Measurements from ENCODE around the gene HSD3B2. TPM values are rescaled to one million over a fixed set of nuclear protein-coding genes. Genes with fewer than 3 reads are reported as not detected.
A peak's percentile ranks its signal among the peaks of the same experiment; 100 is the strongest.

Gene HSD3B2
- total RNA-seq, 2 donors from 2014 or later: 2.2 to 27.2 TPM

- no peak for TF ChIP-seq CTCF (IDR thresholded peaks at IDR 0.05)
Observed at GRCh38 chr1:119371815-119372214, 43.1 kb upstream of the HSD3B2 start.

GRCh38 chr1:119372503-119373086, 42.4 kb upstream of the HSD3B2 start:
- Histone ChIP-seq H3K4me3 (no peak overlapping the region), H3K27me3 (no peaks in the 10 kb centered on the region), H3K9ac (ENCODE audit: low read depth in 2 of 2, low read length in 2 of 2) (no peak overlapping the region), H3K36me3 (no peaks in the 10 kb centered on the region), H3K9me3 (no peaks in the 10 kb centered on the region), H3K4me1 (no peaks in the 10 kb centered on the region), H3K27ac (no peak overlapping the region)
- intact Hi-C loops (cut with DNase I): loop anchor here (5.0 kb wide), 1 partner anchor 100 kb away; no protein-coding TSS in a partner anchor
- TF ChIP-seq CTCF (IDR thresholded peaks at IDR 0.05): no peak
- peak; percentile 63 for DNase-seq

More at GRCh38 chr1:119371815-119372214, 43.1 kb upstream of the HSD3B2 start:
- no peaks in the 10 kb centered on the region for H3K9me3 ChIP-seq
- H3K36me3 ChIP-seq: no peaks in the 10 kb centered on the region
- H3K27ac ChIP-seq: no peak overlapping the region
- H3K4me1 ChIP-seq: no peaks in the 10 kb centered on the region
- DNase-seq: no peak
- H3K4me3 ChIP-seq: no peak overlapping the region
- H3K9ac ChIP-seq (ENCODE audit: low read depth in 2 of 2, low read length in 2 of 2): no peak overlapping the region
- intact Hi-C loops (cut with DNase I): loop anchor here (5.0 kb wide), 1 partner anchor 100 kb away; no protein-coding TSS in a partner anchor
- no peaks in the 10 kb centered on the region for H3K27me3 ChIP-seq

GRCh38 chr1:119373465-119373864, 41.5 kb upstream of the HSD3B2 start:
- no peak overlapping the region for H3K4me3 ChIP-seq
- TF ChIP-seq CTCF (IDR thresholded peaks at IDR 0.05): no peak
- H3K36me3 ChIP-seq: no peaks in the 10 kb centered on the region
- no peaks in the 10 kb centered on the region for H3K27me3 ChIP-seq
- H3K9ac ChIP-seq (ENCODE audit: low read depth in 2 of 2, low read length in 2 of 2): no peak overlapping the region
- no peak overlapping the region for H3K27ac ChIP-seq
- no peaks in the 10 kb centered on the region for H3K4me1 ChIP-seq
- no peaks in the 10 kb centered on the region for H3K9me3 ChIP-seq
- intact Hi-C loops (cut with DNase I): loop anchor here (5.0 kb wide), 1 partner anchor 99 kb away; no protein-coding TSS in a partner anchor
- no peak for DNase-seq

GRCh38 chr1:119374208-119374874, 40.6 kb upstream of the HSD3B2 start:
- Histone ChIP-seq H3K36me3 (no peaks in the 10 kb centered on the region), H3K9me3 (no peaks in the 10 kb centered on the region), H3K4me1 (no peaks in the 10 kb centered on the region), H3K27me3 (no peaks in the 10 kb centered on the region), H3K4me3 (no peak overlapping the region), H3K27ac (no peak overlapping the region), H3K9ac (ENCODE audit: low read depth in 2 of 2, low read length in 2 of 2) (no peak overlapping the region)
- DNase-seq: no peak
- intact Hi-C loops (cut with DNase I): loop anchor here (5.0 kb wide), 1 partner anchor 98 kb away; no protein-coding TSS in a partner anchor
- TF ChIP-seq CTCF (IDR thresholded peaks at IDR 0.05): no peak

GRCh38 chr1:119375366-119375765, 39.6 kb upstream of the HSD3B2 start:
- Histone ChIP-seq H3K4me1 (no peaks in the 10 kb centered on the region), H3K27ac (no peak overlapping the region), H3K4me3 (no peak overlapping the region), H3K9ac (ENCODE audit: low read depth in 2 of 2, low read length in 2 of 2) (no peak overlapping the region), H3K9me3 (no peaks in the 10 kb centered on the region), H3K36me3 (no peaks in the 10 kb centered on the region), H3K27me3 (no peaks in the 10 kb centered on the region)
- intact Hi-C loops (cut with DNase I): no loop called here
- TF ChIP-seq CTCF (IDR thresholded peaks at IDR 0.05): no peak
- DNase-seq: no peak
